NB4 (cell line): ENCODE measurements around the gene MGAT5B.

ENCODE experiments used
- DNase-seq: peaks from one replicate; pipeline ENCODE4 v3.0.0; 2010; ENCODE audit warnings: low read depth
- H3K4me3 ChIP-seq: one replicate; pipeline ENCODE4 v1.5.1; 2011; ENCODE audit warnings: mild to moderate bottlenecking, low read depth, low read length, moderate library complexity
- CTCF ChIP-seq: IDR thresholded peaks from one replicate; pipeline ENCODE4 v1.5.1; 2012; ENCODE audit warnings: low read depth, low read length
- MAX ChIP-seq: IDR thresholded peaks from 2 replicates; pipeline ENCODE4 v1.6.1; 2011; ENCODE audit warnings: low read depth, low read length
- MYC ChIP-seq: IDR thresholded peaks from 2 replicates; pipeline ENCODE4 v1.6.1; 2011; ENCODE audit warnings: low read depth, low read length
- POLR2A ChIP-seq: IDR thresholded peaks from 2 replicates; pipeline ENCODE4 v1.6.1; 2011; ENCODE audit warnings: mild to moderate bottlenecking; ENCODE audit not compliant: insufficient read length; ENCODE audit errors: extremely low read depth

MGAT5B gene

GRCh38 chr17:76901542-76902197 lies 33.5 kb downstream of the MGAT5B start:
- no peak for DNase-seq
- H3K4me3 ChIP-seq = no peak overlapping the region
- no peak for TF ChIP-seq MAX

- no peak overlapping the region for H3K4me3 ChIP-seq
- no peak for DNase-seq
- TF ChIP-seq CTCF (no peak), MAX (no peak), MYC (no peak), POLR2A (no peak)
Observed at GRCh38 chr17:76902476-76902875, 34.3 kb downstream of the MGAT5B start.

GRCh38 chr17:76903631-76904030 lies 35.4 kb downstream of the MGAT5B start:
- DNase-seq = no peak
- H3K4me3 ChIP-seq = no peak overlapping the region
- TF ChIP-seq POLR2A = no peak
- TF ChIP-seq CTCF = no peak
- TF ChIP-seq MYC = no peak
- TF ChIP-seq MAX = no peak

- no peak for DNase-seq
- TF ChIP-seq CTCF (no peak), MAX (no peak), POLR2A (no peak), MYC (no peak)
- H3K4me3 ChIP-seq = no peak overlapping the region
Observed at GRCh38 chr17:76904116-76904515, 35.9 kb downstream of the MGAT5B start.

- TF ChIP-seq MYC (no peak), MAX (no peak), CTCF (no peak), POLR2A (no peak)
- DNase-seq = no peak
- no peak overlapping the region for H3K4me3 ChIP-seq
Observed at GRCh38 chr17:76905036-76905435, 36.8 kb downstream of the MGAT5B start.

- H3K4me3 ChIP-seq = no peak overlapping the region
- no peak for DNase-seq
- TF ChIP-seq MAX (no peak), MYC (no peak), POLR2A (no peak), CTCF (no peak)
Observed at GRCh38 chr17:76905836-76906235, 37.6 kb downstream of the MGAT5B start.
